ENCODE results near the gene MED27.

MED27 gene

DNA sequence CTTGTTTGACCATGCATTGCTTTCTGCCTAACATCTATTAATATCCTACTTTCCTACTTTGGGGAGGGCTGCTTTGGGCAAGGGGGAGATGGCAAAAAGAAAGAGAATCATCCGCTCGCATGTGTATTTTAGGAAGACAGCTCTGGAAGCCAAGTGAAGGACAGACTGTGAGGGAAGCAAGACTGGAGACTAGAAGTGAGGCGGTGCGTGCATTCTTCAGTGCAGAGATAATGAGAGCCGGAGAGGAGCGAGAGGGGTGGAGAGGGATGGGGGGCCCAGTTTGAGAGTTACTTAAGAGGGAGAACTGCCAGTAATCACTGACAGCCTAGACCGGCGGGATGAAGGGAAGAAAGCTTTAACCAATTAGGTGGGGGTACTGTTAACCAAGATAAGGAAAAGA, 188.1 kb downstream of the MED27 start:
- Histone ChIP-seq H3K79me2 (ENCODE audit: insufficient read depth, low read length) (no peaks in the 10 kb centered on the region), H3K4me3 (ENCODE audit: low read depth in 1 of 2, low read length in 2 of 2) (no peak overlapping the region), H2AFZ (ENCODE audit: low read depth, low read length) (no peak overlapping the region), H3K9ac (ENCODE audit: low read depth, low read length) (no peak overlapping the region), H3K9me3 (ENCODE audit: insufficient read depth, low read length, severe bottlenecking) (no peaks in the 10 kb centered on the region), H3K27ac (ENCODE audit: low read length) (no peak overlapping the region), H3K4me1 (ENCODE audit: insufficient read depth, low read length) (no peaks in the 10 kb centered on the region), H3K4me2 (ENCODE audit: insufficient read depth, low read length) (no peak overlapping the region), H4K20me1 (ENCODE audit: insufficient read depth, low read length) (peaks cover 2% of the 10 kb centered on the region; the same call in 1 of the 2 replicates), H3K27me3 (ENCODE audit: insufficient read depth, low read length, poor library complexity) (no peaks in the 10 kb centered on the region), H3K36me3 (ENCODE audit: insufficient read depth, low read length) (peaks cover 7% of the 10 kb centered on the region; the same call in 1 of the 2 replicates)
- no peak for DNase-seq
- ATAC-seq (ENCODE audit: insufficient read depth, low read depth) = no peak
- TF ChIP-seq, protein P1, sequence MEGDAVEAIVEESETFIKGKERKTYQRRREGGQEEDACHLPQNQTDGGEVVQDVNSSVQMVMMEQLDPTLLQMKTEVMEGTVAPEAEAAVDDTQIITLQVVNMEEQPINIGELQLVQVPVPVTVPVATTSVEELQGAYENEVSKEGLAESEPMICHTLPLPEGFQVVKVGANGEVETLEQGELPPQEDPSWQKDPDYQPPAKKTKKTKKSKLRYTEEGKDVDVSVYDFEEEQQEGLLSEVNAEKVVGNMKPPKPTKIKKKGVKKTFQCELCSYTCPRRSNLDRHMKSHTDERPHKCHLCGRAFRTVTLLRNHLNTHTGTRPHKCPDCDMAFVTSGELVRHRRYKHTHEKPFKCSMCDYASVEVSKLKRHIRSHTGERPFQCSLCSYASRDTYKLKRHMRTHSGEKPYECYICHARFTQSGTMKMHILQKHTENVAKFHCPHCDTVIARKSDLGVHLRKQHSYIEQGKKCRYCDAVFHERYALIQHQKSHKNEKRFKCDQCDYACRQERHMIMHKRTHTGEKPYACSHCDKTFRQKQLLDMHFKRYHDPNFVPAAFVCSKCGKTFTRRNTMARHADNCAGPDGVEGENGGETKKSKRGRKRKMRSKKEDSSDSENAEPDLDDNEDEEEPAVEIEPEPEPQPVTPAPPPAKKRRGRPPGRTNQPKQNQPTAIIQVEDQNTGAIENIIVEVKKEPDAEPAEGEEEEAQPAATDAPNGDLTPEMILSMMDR (IDR thresholded peaks at IDR 0.05; ENCODE audit: borderline replicate concordance, extremely low read depth, low read length, poor library complexity, severe bottlenecking) = no peak
- TF ChIP-seq EZH2 (IDR thresholded peaks at IDR 0.05; ENCODE audit: borderline replicate concordance, low read depth, low read length, severe bottlenecking) = no peak

DNA sequence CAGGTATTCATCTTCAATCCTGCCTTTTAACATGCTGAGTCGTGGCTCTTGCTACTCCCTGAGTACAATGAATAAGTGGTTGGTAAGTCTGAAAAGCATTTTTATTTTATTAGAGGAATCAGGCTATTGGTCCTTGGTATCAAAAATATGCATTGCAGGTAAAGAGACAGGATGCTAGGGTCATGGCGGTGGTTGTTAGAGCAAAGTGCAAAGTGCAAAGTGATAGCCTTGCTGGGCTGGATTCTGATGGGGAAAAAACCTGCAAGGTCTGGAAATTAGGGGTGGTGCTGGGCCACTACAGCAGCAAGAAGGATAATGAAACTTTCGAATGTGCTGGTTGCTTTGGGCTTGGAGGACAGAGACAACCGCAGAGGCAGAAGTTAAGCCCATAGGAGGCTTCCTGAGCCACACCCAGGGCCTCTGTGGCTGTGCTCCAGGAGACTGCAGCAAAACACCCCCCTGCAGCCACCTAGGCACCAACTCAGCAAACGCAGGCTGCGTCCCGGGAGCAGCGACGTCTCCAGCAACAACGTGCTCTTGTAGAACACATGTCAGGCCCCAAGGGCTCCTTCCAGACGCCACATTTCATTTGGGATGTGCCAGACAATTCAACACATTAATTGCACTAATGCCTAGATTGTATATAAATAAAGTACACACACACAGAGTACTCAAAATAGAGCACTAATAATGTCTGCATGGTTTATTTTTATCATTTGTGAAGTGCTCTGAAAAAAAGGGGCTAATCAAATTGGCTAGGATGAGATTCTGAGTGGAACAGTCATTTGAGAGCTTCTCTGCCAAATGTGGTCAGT, 190.0 kb downstream of the MED27 start:
- DNase-seq (no peak), ATAC-seq (ENCODE audit: insufficient read depth, low read depth) (no peak)
- Histone ChIP-seq H3K4me2 (ENCODE audit: insufficient read depth, low read length) (no peak overlapping the region), H4K20me1 (ENCODE audit: insufficient read depth, low read length) (peaks cover 2% of the 10 kb centered on the region; the same call in 1 of the 2 replicates), H2AFZ (ENCODE audit: low read depth, low read length) (no peak overlapping the region), H3K4me1 (ENCODE audit: insufficient read depth, low read length) (no peaks in the 10 kb centered on the region), H3K27me3 (ENCODE audit: insufficient read depth, low read length, poor library complexity) (no peaks in the 10 kb centered on the region), H3K36me3 (ENCODE audit: insufficient read depth, low read length) (peaks cover 7% of the 10 kb centered on the region; the same call in 1 of the 2 replicates), H3K4me3 (ENCODE audit: low read depth in 1 of 2, low read length in 2 of 2) (no peak overlapping the region), H3K79me2 (ENCODE audit: insufficient read depth, low read length) (no peaks in the 10 kb centered on the region), H3K9me3 (ENCODE audit: insufficient read depth, low read length, severe bottlenecking) (no peaks in the 10 kb centered on the region), H3K9ac (ENCODE audit: low read depth, low read length) (no peak overlapping the region), H3K27ac (ENCODE audit: low read length) (no peak overlapping the region)
- no peak for TF ChIP-seq EZH2 (IDR thresholded peaks at IDR 0.05; ENCODE audit: borderline replicate concordance, low read depth, low read length, severe bottlenecking)
- TF ChIP-seq, protein P1 (IDR thresholded peaks at IDR 0.05; ENCODE audit: borderline replicate concordance, extremely low read depth, low read length, poor library complexity, severe bottlenecking) = no peak

DNA sequence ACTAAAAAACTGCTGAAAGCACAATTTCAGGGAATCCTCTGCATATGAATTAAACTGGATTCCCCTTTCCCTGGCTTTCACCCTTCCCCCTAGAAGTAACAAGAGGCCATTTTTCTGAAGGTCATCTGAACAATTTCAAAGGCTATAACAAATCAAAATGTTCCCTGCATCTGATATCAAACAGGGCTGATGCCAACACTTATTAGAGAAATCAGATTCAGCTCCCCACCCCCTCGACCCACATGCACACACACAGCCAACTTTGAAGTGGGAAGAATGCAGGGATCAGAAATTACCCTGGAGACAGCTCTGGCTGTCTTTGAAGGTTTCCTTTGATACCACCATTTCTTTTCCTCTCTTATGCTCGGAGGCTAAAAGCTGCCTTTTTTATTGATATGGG, 190.7 kb downstream of the MED27 start:
- Histone ChIP-seq H3K4me3 (ENCODE audit: low read depth in 1 of 2, low read length in 2 of 2) (no peak overlapping the region), H3K4me2 (ENCODE audit: insufficient read depth, low read length) (no peak overlapping the region), H3K79me2 (ENCODE audit: insufficient read depth, low read length) (no peaks in the 10 kb centered on the region), H2AFZ (ENCODE audit: low read depth, low read length) (no peak overlapping the region), H3K9me3 (ENCODE audit: insufficient read depth, low read length, severe bottlenecking) (no peaks in the 10 kb centered on the region), H3K9ac (ENCODE audit: low read depth, low read length) (no peak overlapping the region), H3K4me1 (ENCODE audit: insufficient read depth, low read length) (no peaks in the 10 kb centered on the region), H3K27me3 (ENCODE audit: insufficient read depth, low read length, poor library complexity) (no peaks in the 10 kb centered on the region), H3K27ac (ENCODE audit: low read length) (no peak overlapping the region), H4K20me1 (ENCODE audit: insufficient read depth, low read length) (peaks cover 2% of the 10 kb centered on the region; the same call in 1 of the 2 replicates), H3K36me3 (ENCODE audit: insufficient read depth, low read length) (peaks cover 7% of the 10 kb centered on the region; the same call in 1 of the 2 replicates)
- ATAC-seq (ENCODE audit: insufficient read depth, low read depth) (no peak), DNase-seq (no peak)
- no peak for TF ChIP-seq EZH2 (IDR thresholded peaks at IDR 0.05; ENCODE audit: borderline replicate concordance, low read depth, low read length, severe bottlenecking)
- TF ChIP-seq, protein P1 (IDR thresholded peaks at IDR 0.05; ENCODE audit: borderline replicate concordance, extremely low read depth, low read length, poor library complexity, severe bottlenecking) = no peak

Data from DND-41 (cell line).